Loucy (cell line): ENCODE results near the gene LDAH.

Experiments
- EZH2phosphoT487 ChIP-seq: fragments of 200-600 bp; IDR thresholded peaks from 2 replicates; pipeline ENCODE4 v1.6.1; 2018; ENCODE audit warnings: antibody characterized with exemption, mild to moderate bottlenecking, moderate library complexity, borderline replicate concordance
- TF ChIP-seq, protein P1 (sequence below): fragments of 200-600 bp; sonication (generic); conservative IDR thresholded peaks from 2 replicates; pipeline ENCODE4 v1.5.1; 2014; ENCODE audit warnings: mild to moderate bottlenecking, antibody characterized with exemption, low read length

DNA sequence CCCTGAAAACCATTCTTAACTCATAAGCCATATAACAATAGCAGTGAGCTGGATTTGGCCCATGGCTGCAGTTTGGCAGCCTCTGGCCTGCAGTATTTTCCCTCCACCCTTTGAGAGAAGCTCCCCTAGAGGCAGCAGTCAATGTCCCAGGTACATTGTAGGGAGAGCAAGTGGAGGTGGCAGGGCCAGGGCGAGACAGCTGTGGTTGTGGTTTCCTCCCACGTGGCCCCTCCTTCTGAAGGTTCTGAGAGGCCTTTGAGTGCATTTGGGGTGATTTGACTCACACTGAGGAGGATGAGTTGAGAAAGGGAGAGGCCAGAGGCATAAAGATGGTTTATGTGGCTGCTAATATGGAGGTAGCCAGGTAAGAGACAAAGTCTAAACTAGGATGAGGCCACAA is 45.5 kb upstream of the LDAH start:
- TF ChIP-seq, protein P1, sequence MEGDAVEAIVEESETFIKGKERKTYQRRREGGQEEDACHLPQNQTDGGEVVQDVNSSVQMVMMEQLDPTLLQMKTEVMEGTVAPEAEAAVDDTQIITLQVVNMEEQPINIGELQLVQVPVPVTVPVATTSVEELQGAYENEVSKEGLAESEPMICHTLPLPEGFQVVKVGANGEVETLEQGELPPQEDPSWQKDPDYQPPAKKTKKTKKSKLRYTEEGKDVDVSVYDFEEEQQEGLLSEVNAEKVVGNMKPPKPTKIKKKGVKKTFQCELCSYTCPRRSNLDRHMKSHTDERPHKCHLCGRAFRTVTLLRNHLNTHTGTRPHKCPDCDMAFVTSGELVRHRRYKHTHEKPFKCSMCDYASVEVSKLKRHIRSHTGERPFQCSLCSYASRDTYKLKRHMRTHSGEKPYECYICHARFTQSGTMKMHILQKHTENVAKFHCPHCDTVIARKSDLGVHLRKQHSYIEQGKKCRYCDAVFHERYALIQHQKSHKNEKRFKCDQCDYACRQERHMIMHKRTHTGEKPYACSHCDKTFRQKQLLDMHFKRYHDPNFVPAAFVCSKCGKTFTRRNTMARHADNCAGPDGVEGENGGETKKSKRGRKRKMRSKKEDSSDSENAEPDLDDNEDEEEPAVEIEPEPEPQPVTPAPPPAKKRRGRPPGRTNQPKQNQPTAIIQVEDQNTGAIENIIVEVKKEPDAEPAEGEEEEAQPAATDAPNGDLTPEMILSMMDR: no peak
- no peak for TF ChIP-seq EZH2phosphoT487
